H1 (cell line): Measurements from ENCODE around the gene SNAPC1. TPM values are rescaled to one million over a fixed set of nuclear protein-coding genes. Genes with fewer than 3 reads are reported as not detected.

ENCODE experiments used
- CTCF ChIA-PET: fragments of 300-600 bp; sonication (Branson Sonifier 250); formaldehyde crosslinking; loops from one replicate; lab custom pipeline; 2021; ENCODE audit not compliant: partially characterized antibody; lab: Charles Lee
- POLR2A ChIA-PET: fragments of 300-600 bp; sonication (Branson Sonifier 250); formaldehyde crosslinking; loops from one replicate; lab custom pipeline; 2021; ENCODE audit warnings: inconsistent platforms; ENCODE audit not compliant: partially characterized antibody; lab: Charles Lee
- DNase-seq, 2 experiments: peaks; one replicate each; pipeline versions ENCODE4 v3.0.0 to v3.0.0-alpha.2; 2010 to 2022; ENCODE audit warnings: low spot score in 2 of 2, low read depth in 1 of 2, mixed read lengths in 1 of 2
- FAIRE-seq: peaks from 2 replicates; lab custom pipeline; 2011; peaks lifted over from hg19 to GRCh38; lab: Jason Lieb, UNC
- H2AFZ ChIP-seq: 2 replicates; pipeline ENCODE4 v1.8.1; 2012; ENCODE audit warnings: low read length, inconsistent platforms
- H2AK5ac ChIP-seq: 2 replicates; pipeline ENCODE4 v1.6.1; 2013; ENCODE audit warnings: low read depth, low read length
- H2BK120ac ChIP-seq: replicated peaks from 2 replicates; pipeline ENCODE3; 2013; ENCODE audit warnings: low read depth, low read length, inconsistent platforms
- H2BK12ac ChIP-seq: 2 replicates; pipeline ENCODE4 v1.6.1; 2013; ENCODE audit warnings: low read depth, low read length
- H2BK15ac ChIP-seq: 2 replicates; pipeline ENCODE4 v1.6.1; 2013; ENCODE audit warnings: low read length
- H2BK20ac ChIP-seq: 2 replicates; pipeline ENCODE4 v1.6.1; 2013; ENCODE audit warnings: low read length
- H2BK5ac ChIP-seq: 2 replicates; pipeline ENCODE4 v1.6.1; 2013; ENCODE audit warnings: low read depth, low read length
- H3K14ac ChIP-seq: 2 replicates; pipeline ENCODE4 v1.6.1; 2013; ENCODE audit warnings: inconsistent platforms; ENCODE audit not compliant: insufficient read length
- H3K18ac ChIP-seq: 2 replicates; pipeline ENCODE4 v1.6.1; 2013; ENCODE audit warnings: low read length; ENCODE audit errors: extremely low read depth
- H3K23ac ChIP-seq: 2 replicates; pipeline ENCODE4 v1.6.1; 2013; ENCODE audit warnings: inconsistent platforms; ENCODE audit not compliant: insufficient read length
- H3K23me2 ChIP-seq: 2 replicates; pipeline ENCODE4 v1.6.1; 2013; ENCODE audit warnings: low read depth, low read length
- H3K27ac ChIP-seq: 2 replicates; pipeline ENCODE4 v1.6.1; 2011; ENCODE audit warnings: low read depth, low read length, inconsistent platforms
- H3K27me3 ChIP-seq, 4 experiments: replicated peaks in 1 of 4; 1 replicate in 1 of 4; 2 replicates in 3 of 4; pipeline versions ENCODE4 v1.6.1 to v1.8.1; 2011 to 2013; ENCODE audit warnings: low read length in 3 of 4, mild to moderate bottlenecking in 3 of 4, inconsistent platforms in 2 of 4, mixed read lengths in 2 of 4, moderate library complexity in 1 of 4; ENCODE audit not compliant: control insufficient read depth in 3 of 4, insufficient read depth in 3 of 4; ENCODE audit errors: extremely low read depth in 1 of 4
- H3K36me3 ChIP-seq, 4 experiments: 2 replicates each; pipeline versions ENCODE4 v1.6.1 to v1.8.1; 2011 to 2013; ENCODE audit warnings: mild to moderate bottlenecking in 4 of 4, low read length in 3 of 4, moderate library complexity in 2 of 4, control low read depth in 1 of 4, inconsistent platforms in 1 of 4; ENCODE audit not compliant: insufficient read depth in 4 of 4, control insufficient read depth in 2 of 4
- H3K4ac ChIP-seq: replicated peaks from 2 replicates; pipeline ENCODE3; 2013; ENCODE audit warnings: low read length, low read depth, mixed read lengths, inconsistent platforms; ENCODE audit not compliant: insufficient read length
- H3K4me1 ChIP-seq, 4 experiments: replicated peaks in 1 of 4; 1 replicate in 1 of 4; 2 replicates in 3 of 4; pipeline versions ENCODE4 v1.6.1 to v1.8.1; 2011 to 2013; ENCODE audit warnings: low read length in 3 of 4, inconsistent platforms in 2 of 4, mixed read lengths in 1 of 4; ENCODE audit not compliant: insufficient read depth in 4 of 4, control insufficient read depth in 3 of 4
- H3K4me2 ChIP-seq, 2 experiments: 2 replicates each; pipeline versions ENCODE4 v1.6.1 to v1.8.1; 2011 to 2013; ENCODE audit warnings: low read depth in 2 of 2, low read length in 2 of 2, control low read depth in 1 of 2, inconsistent platforms in 1 of 2, mild to moderate bottlenecking in 1 of 2; ENCODE audit not compliant: insufficient read depth in 1 of 2
- H3K4me3 ChIP-seq, 4 experiments: fragments of 200-600, 300-600 bp in 1 of 4; sonication (generic), shearing (Covaris generic), sonication (Bioruptor Twin) in 1 of 4; 2 replicates each; pipeline versions ENCODE4 v1.5.1 to v1.8.1; 2011 to 2016; ENCODE audit warnings: low read length in 4 of 4, low read depth in 3 of 4, control low read depth in 2 of 4, inconsistent platforms in 2 of 4, mild to moderate bottlenecking in 2 of 4, mixed read lengths in 1 of 4, moderate library complexity in 1 of 4; ENCODE audit not compliant: insufficient read depth in 2 of 4; ENCODE audit errors: extremely low read depth in 1 of 4
- H3K56ac ChIP-seq: replicated peaks from 2 replicates; pipeline ENCODE3; 2013; ENCODE audit warnings: low read depth, mild to moderate bottlenecking, mixed read lengths, low read length, inconsistent platforms; ENCODE audit not compliant: insufficient read length
- H3K79me1 ChIP-seq: 2 replicates; pipeline ENCODE4 v1.6.1; 2013; ENCODE audit warnings: low read depth, low read length, control low read depth
- H3K79me2 ChIP-seq, 2 experiments: 2 replicates each; pipeline versions ENCODE4 v1.6.1 to v1.8.1; 2012 to 2013; ENCODE audit warnings: low read length in 2 of 2, mild to moderate bottlenecking in 2 of 2, inconsistent platforms in 1 of 2; ENCODE audit not compliant: insufficient read depth in 2 of 2, control insufficient read depth in 1 of 2
- H3K9ac ChIP-seq, 4 experiments: replicated peaks in 1 of 4; 1 replicate in 1 of 4; 2 replicates in 3 of 4; pipeline versions ENCODE4 v1.6.1 to v1.8.1; 2011 to 2013; ENCODE audit warnings: low read depth in 3 of 4, low read length in 3 of 4, control low read depth in 2 of 4, mild to moderate bottlenecking in 2 of 4, moderate library complexity in 2 of 4, inconsistent platforms in 1 of 4; ENCODE audit errors: extremely low read depth in 1 of 4
- H3K9me3 ChIP-seq, 2 experiments: 2 replicates each; pipeline versions ENCODE4 v1.6.1 to v1.8.1; 2012 to 2013; ENCODE audit warnings: mild to moderate bottlenecking in 2 of 2, moderate library complexity in 2 of 2, control low read depth in 1 of 2, inconsistent platforms in 1 of 2, low read depth in 1 of 2, low read length in 1 of 2, mixed read lengths in 1 of 2; ENCODE audit not compliant: insufficient read depth in 2 of 2
- H4K20me1 ChIP-seq, 2 experiments: replicated peaks in 1 of 2; 2 replicates each; pipeline versions ENCODE3 to v1.8.1; 2011 to 2013; ENCODE audit warnings: inconsistent platforms in 2 of 2, low read length in 2 of 2, mild to moderate bottlenecking in 1 of 2; ENCODE audit not compliant: insufficient read depth in 2 of 2, control insufficient read depth in 1 of 2
- H4K5ac ChIP-seq: 2 replicates; pipeline ENCODE4 v1.6.1; 2013; ENCODE audit warnings: low read length, low read depth, mixed read lengths, inconsistent platforms; ENCODE audit not compliant: insufficient read length
- H4K8ac ChIP-seq: 2 replicates; pipeline ENCODE4 v1.8.0; 2013; ENCODE audit warnings: mild to moderate bottlenecking, moderate library complexity, low read length, inconsistent platforms; ENCODE audit not compliant: insufficient read depth; ENCODE audit errors: extremely low read depth
- H4K91ac ChIP-seq: replicated peaks from 2 replicates; pipeline ENCODE3; 2013; ENCODE audit warnings: low read length, mixed read lengths, inconsistent platforms; ENCODE audit not compliant: insufficient read length
- ASH2L ChIP-seq: fragments of 200-600, 300-600 bp; sonication (generic); IDR thresholded peaks from one replicate; pipeline ENCODE4 v1.7.1; 2017; ENCODE audit warnings: low read length
- BACH1 ChIP-seq: IDR thresholded peaks from 2 replicates; pipeline ENCODE4 v1.6.1; 2012; ENCODE audit warnings: low read length, improper control_type of control experiment
- CBX5 ChIP-seq: fragments of 300-800, 300-1000 bp; sonication (generic); IDR thresholded peaks from 2 replicates; pipeline ENCODE4 v1.7.1; 2016; ENCODE audit warnings: antibody characterized with exemption, low read length, low read depth
- CHD1 ChIP-seq: IDR thresholded peaks from 2 replicates; pipeline ENCODE4 v1.6.1; 2012; ENCODE audit warnings: low read depth, low read length, improper control_type of control experiment
- CTBP2 ChIP-seq: IDR thresholded peaks from 2 replicates; pipeline ENCODE4 v1.7.0; 2011; ENCODE audit warnings: borderline replicate concordance, mild to moderate bottlenecking, moderate library complexity, mixed read lengths, low read length; ENCODE audit not compliant: insufficient read depth, insufficient read length
- EP300 ChIP-seq, 2 experiments: IDR thresholded peaks; 1 replicate in 1 of 2; 2 replicates in 1 of 2; pipeline ENCODE4 v1.6.1; 2011 to 2012; ENCODE audit warnings: low read depth in 2 of 2, low read length in 2 of 2, mild to moderate bottlenecking in 2 of 2, borderline replicate concordance in 1 of 2, inconsistent platforms in 1 of 2, moderate library complexity in 1 of 2
- FOSL1 ChIP-seq: IDR thresholded peaks from 2 replicates; pipeline ENCODE4 v1.6.1; 2011; ENCODE audit warnings: mild to moderate bottlenecking, low read depth, low read length, moderate library complexity; ENCODE audit not compliant: insufficient read depth
- JUN ChIP-seq: IDR thresholded peaks from 2 replicates; pipeline ENCODE4 v1.6.1; 2011; ENCODE audit warnings: low read depth, mild to moderate bottlenecking, improper control_type of control experiment, low read length
- JUND ChIP-seq: IDR thresholded peaks from 2 replicates; pipeline ENCODE4 v1.6.1; 2011; ENCODE audit warnings: mild to moderate bottlenecking, improper control_type of control experiment, low read length
- RFX5 ChIP-seq: IDR thresholded peaks from 2 replicates; pipeline ENCODE4 v1.6.1; 2011; ENCODE audit warnings: low read depth, low read length, improper control_type of control experiment, borderline replicate concordance
- RNF2 ChIP-seq: fragments of 200-900, 300-1000 bp; sonication (generic); IDR thresholded peaks from 2 replicates; pipeline ENCODE4 v1.7.1; 2016; ENCODE audit warnings: borderline replicate concordance, low read depth, mild to moderate bottlenecking, antibody characterized with exemption, low read length; ENCODE audit not compliant: poor library complexity, severe bottlenecking; ENCODE audit errors: missing control alignments
- SIX5 ChIP-seq: IDR thresholded peaks from 2 replicates; pipeline ENCODE4 v1.6.1; 2011; ENCODE audit warnings: mild to moderate bottlenecking, low read depth, low read length
- WGBS, 2 experiments: shearing (Covaris generic) in 1 of 2; methylation state at CpG; one replicate each; pipeline versions ENCODE4 v1.1.6 to v1.1.7; 2013 to 2015; ENCODE audit warnings: low lambda C conversion rate in 2 of 2, mixed read lengths in 2 of 2, inconsistent platforms in 1 of 2, low coverage in 1 of 2, missing lambda C conversion rate in 1 of 2; ENCODE audit not compliant: insufficient replicate concordance in 2 of 2, insufficient coverage in 1 of 2, insufficient read length in 1 of 2; ENCODE audit errors: extremely low coverage in 1 of 2, missing lambda C conversion rate in 1 of 2; 5-methylcytosine and 5-hydroxymethylcytosine counted together
- polyA plus RNA-seq, 7 experiments: library from polyadenylated mRNA; depleted of rRNA in 3 of 7; stranded (reverse) in 5 of 7; unstranded in 2 of 7; fragments of >200 nt in 5 of 7; fragments of 200-250 nt in 2 of 7; gene quantifications; 1 replicate in 5 of 7; 2 replicates in 1 of 7; 4 replicates in 1 of 7; pipeline versions ENCODE4 v1.2.1 to v1.2.3, GENCODE V29; 2011 to 2013; ENCODE audit warnings: missing spikeins in 2 of 7, mixed read lengths in 2 of 7
- total RNA-seq: library from RNA; stranded (reverse); fragmentation: NEBNext Ultra II Directional; extraction: Animal tissue kit (Norgen Biotek cat#: 25700); gene quantifications from 2 replicates; pipeline ENCODE4 v1.2.1, GENCODE V29; 2021

The SNAPC1 gene
- total and polyA plus RNA-seq, 2 of the 8 experiments (the other 6 are each of a cell fraction or from before 2014, with no cell fraction given) = 5.8 to 11.1 TPM

DNA sequence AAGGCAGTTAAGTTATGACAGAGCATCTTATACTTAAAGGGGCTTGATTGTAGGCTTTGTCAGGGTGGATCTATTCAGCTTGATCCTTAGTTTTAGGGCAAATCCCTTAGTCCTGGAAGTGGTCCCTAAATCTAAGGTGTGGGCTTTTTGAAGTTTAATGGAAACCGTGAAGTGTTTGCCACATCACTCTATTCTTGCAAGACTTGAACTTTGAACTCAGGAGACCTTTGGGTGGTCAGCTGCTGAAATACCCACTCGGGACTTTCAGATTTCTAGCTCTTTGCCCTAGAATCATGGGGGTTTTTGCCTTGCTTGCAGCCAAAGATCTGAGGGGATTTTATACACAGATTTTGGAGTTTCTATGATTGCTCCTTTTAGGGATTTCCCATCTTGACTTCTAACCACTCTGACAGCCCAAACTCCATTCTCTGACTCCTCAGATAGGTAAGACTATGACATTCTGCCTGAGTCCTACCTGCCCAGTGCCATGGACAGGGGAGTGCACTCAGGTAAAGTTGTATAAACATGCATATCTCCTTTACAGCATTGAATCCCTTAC, 39.9 kb downstream of the SNAPC1 start:
- POLR2A ChIA-PET = no interaction called here
- 87% methylated on average over 2 of the region's 2 CpGs; no CpG with 5 or more reads in 1 of the 2 experiments for WGBS, 2 experiments
- no peak for TF ChIP-seq JUN
- TF ChIP-seq FOSL1 = no peak
- TF ChIP-seq RFX5 = no peak
- TF ChIP-seq JUND = no peak
- no peak for TF ChIP-seq EP300 (IDR thresholded peaks at IDR 0.05; ENCODE audit: borderline replicate concordance in 1 of 2, low read depth in 2 of 2, low read length in 2 of 2)
- no peak for TF ChIP-seq ASH2L
- no peak for TF ChIP-seq RNF2
- no peak for TF ChIP-seq SIX5
- no peak for TF ChIP-seq CBX5
- no peak for TF ChIP-seq CHD1
- TF ChIP-seq CTBP2 = no peak
- TF ChIP-seq BACH1 = no peak

More for the DNA sequence above, 39.9 kb downstream of the SNAPC1 start:
- Histone ChIP-seq H3K79me1 (no peaks in the 10 kb centered on the region), H3K23me2 (no peaks in the 10 kb centered on the region), H3K14ac (no peak overlapping the region), H2BK15ac (no peak overlapping the region), H3K18ac (no peak overlapping the region), H4K8ac (no peak overlapping the region), H2BK20ac (no peak overlapping the region), H2BK5ac (no peak overlapping the region), H3K4me2 (no peak overlapping the region), H3K23ac (no peak overlapping the region), H4K91ac (no peak overlapping the region), H3K36me3 (no peaks in the 10 kb centered on the region), H3K9me3 (no peaks in the 10 kb centered on the region), H2AK5ac (no peak overlapping the region), H2AFZ (no peak overlapping the region), H3K4me1 (no peaks in the 10 kb centered on the region; a peak in 1 of 7 replicates), H2BK120ac (no peak overlapping the region), H2BK12ac (no peak overlapping the region), H3K4me3 (no peak overlapping the region), H3K27me3 (no peaks in the 10 kb centered on the region), H3K27ac (no peak overlapping the region), H3K4ac (no peak overlapping the region), H4K20me1 (no peaks in the 10 kb centered on the region), H4K5ac (no peak overlapping the region), H3K9ac (no peak overlapping the region), H3K79me2 (no peaks in the 10 kb centered on the region), H3K56ac (no peak overlapping the region)
- CTCF ChIA-PET = interaction anchor here (0.7 to 1.5 kb wide), 2 partner anchors 37 to 91 kb away, joined by 3 read pairs; no protein-coding TSS in a partner anchor
- DNase-seq (no peak), FAIRE-seq (no peak)
